HG03575 (cell line): Measurements from ENCODE around the gene GRM2.

Experiments used
- ATAC-seq: cut with Tn5 transposase; IDR thresholded peaks from one replicate; pipeline ENCODE4 v1.9.1; 2021; ENCODE audit not compliant: unreplicated experiment, insufficient number of reproducible peaks, low FRiP score; ENCODE audit errors: extremely low read depth

Gene GRM2

DNA sequence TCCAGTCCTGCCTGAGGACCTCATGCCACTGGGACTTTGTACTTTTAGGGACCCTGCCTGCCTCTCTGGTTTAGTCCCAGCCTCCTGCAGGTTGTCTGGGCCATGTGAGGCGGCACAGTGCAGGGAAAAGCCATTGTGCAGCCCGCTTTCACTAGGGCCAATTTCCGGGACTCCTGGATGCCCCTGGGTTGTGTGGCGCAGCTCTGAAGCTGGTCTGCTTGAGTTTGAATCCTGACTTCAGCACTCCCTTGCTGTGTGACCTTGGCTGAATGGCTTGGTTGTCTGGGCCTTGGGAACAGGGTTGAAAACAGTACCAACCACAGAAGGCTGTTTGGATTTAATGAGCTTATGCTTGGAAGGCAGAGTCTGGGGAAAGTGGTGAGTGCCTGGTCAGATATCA lies 27.6 kb upstream of the GRM2 start:
- ATAC-seq: no peak

- no peak for ATAC-seq
Measured at GRCh38 chr3:51679777-51680176, 27.1 kb upstream of the GRM2 start.

GRCh38 chr3:51680196-51680595 lies 26.7 kb upstream of the GRM2 start:
- ATAC-seq: no peak

- no peak for ATAC-seq
Measured at GRCh38 chr3:51680663-51681230, 26.1 kb upstream of the GRM2 start.

- ATAC-seq: no peak
Measured at GRCh38 chr3:51681453-51681852, 25.4 kb upstream of the GRM2 start.

DNA sequence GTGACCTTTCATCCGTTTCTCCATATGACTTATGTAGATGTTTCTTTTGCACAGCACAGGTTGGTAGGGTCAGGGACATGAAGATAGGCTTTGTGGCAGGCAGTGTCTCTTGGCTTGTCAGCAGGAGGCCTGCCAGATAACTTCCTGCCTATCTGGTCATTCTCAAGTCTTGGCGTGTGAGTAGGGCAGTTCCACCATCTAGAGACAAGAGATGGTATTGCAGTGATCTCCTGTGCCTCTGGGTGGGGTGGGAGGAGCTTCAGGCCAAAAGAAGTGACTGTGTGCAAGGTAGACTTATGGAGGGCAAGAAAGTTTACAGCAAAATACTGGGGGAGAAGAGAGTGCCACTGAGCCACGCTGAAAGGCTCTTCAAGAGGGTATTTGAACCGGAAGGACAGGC lies 24.8 kb upstream of the GRM2 start:
- ATAC-seq: peak; percentile 54

- no peak for ATAC-seq
Measured at GRCh38 chr3:51682526-51682925, 24.3 kb upstream of the GRM2 start.

GRCh38 chr3:51683566-51683965 lies 23.3 kb upstream of the GRM2 start:
- ATAC-seq: no peak

- no peak for ATAC-seq
Measured at GRCh38 chr3:51684971-51685751, 21.7 kb upstream of the GRM2 start.

DNA sequence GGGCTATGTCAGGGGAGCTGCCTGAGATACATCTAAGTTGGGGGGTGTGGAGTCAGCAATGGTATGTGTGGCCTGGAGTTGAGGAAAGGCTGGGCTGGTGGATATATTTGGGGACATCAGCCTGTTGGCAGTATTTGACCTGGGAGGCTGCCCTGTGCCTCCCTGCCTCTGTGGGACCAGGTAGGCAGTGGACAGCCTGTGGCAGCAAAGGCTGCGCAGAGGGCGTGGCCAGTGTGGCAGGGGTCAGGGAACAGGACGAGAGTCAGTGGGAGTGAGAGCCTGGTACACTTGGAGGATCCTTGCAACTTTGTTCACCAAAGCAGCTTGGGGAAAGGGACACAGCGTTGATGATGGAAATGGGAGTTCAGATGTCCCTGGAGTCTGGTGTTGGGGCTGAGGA lies 20.8 kb upstream of the GRM2 start:
- ATAC-seq: no peak

- no peak for ATAC-seq
Measured at GRCh38 chr3:51686512-51687215, 20.2 kb upstream of the GRM2 start.

GRCh38 chr3:51687431-51688205 lies 19.2 kb upstream of the GRM2 start:
- no peak for ATAC-seq

DNA sequence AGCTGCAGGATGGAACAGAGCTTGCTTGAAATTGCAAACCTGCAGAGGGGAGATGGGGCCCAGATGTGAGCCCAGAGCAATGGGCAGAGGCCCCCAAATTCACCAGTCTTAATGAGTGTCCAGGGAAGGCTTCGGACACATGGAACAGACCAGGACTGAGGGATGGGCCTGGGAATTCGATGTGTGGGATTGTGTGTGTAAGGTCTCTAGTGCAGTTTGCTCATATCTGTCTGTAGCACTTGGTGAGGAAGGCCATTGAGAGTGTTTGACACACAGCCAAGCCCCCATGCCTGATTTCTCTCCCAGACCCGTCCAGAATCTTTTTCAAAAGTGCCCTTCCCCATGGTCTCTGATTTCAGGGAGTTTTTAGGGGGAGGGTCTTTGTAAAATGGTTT lies 18.7 kb upstream of the GRM2 start:
- no peak for ATAC-seq

GRCh38 chr3:51691021-51691420 lies 15.8 kb upstream of the GRM2 start:
- ATAC-seq: no peak

GRCh38 chr3:51691949-51692348 lies 14.9 kb upstream of the GRM2 start:
- no peak for ATAC-seq

DNA sequence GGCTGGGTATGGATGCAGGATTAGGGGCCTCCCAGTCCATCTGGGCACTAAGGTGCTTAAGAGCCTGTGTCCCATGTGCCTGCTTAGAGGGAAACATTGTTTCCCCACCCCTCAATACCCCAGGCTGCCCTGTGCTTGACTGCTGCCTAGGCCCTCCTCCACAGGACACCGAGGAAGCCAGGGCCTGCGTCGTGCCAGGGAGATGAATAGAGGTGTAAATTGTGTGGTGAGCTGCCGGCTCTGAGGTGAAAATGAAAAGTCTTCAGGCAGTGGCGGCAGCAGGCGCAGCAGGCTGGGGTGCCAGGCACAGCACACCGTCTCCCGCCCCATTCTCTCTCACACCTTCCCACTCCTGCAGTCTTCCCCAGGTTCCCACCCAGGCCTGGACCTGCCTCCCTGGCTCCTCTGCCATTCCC lies 13.9 kb upstream of the GRM2 start:
- ATAC-seq: no peak

DNA sequence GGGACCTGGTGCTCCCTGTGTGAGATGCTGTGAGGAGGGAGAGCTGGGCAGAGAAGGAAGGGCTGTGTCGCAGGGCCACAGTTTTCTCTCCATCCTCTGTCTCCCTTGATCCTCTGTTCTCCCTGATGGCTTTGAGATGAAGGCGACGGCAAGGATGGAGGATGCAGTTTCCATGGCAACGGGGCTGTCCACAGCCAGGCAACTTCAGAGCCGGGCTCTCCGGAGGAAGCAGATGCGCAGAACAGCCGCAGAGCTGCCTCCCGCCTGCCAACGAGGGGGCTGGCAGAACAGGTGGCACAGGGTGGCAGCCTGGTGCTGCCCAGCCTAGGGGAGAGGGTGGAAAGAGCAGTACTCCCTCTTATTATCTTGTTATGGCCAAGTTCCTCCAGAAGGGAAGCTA lies 9.9 kb upstream of the GRM2 start:
- ATAC-seq: no peak

GRCh38 chr3:51698209-51698608 lies 8.7 kb upstream of the GRM2 start:
- no peak for ATAC-seq

DNA sequence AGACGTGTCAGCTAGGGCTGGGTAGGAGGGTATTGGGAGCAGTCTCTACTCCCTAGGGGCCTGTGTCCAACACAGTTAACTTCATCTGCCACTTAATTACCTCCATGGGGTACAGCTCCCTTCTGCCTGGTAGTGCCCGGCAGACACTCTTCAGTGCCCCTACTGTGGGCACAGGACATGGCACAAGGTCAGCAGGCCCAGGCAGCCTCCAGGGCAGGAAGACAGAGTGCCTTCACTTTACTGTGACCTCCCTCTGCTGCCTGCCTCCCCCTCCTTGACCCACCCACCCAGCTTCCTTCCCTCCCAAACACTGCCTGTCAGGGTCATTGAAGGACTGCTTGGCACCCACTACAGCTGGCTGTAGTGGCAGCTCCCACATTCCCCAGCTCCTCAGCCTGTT lies 6.5 kb upstream of the GRM2 start:
- no peak for ATAC-seq

DNA sequence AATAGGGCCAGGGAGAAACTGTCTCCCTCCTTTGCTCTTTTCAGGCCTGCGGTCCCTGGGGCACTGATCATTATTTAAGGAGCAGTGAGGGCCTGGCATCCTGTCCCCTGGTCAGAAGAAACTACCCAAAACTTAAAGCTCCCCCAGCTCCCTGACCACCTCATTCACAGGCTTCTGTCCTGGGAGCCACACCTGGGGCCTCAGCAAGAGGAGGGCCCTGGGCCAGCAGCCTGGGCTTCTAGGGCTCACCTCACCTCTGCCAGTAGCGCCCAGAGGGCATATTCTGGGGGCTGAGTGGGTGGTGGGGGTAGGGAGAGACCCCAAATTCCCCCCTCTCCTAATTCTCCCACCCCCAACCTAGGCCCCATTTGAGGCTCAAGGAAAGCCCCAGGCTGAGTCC lies 4.7 kb upstream of the GRM2 start:
- no peak for ATAC-seq
